Activated naive CD4-positive, alpha-beta T cell treated with anti-CD3 and anti-CD28 coated beads, Interleukin-2, amount 50 U/mL, for 16 hours (primary cell): ENCODE measurements around the gene ASPN.

Source experiments
- DNase-seq: peaks from one replicate; pipeline ENCODE4 v3.0.0-alpha.2; 2020

Gene ASPN

GRCh38 chr9:92482329-92482728, at the start of gene ASPN:
ASPN (minus strand) TSS chr9:92482506.
- no peak for DNase-seq

- DNase-seq, result no peak
Observed at GRCh38 chr9:92530893-92531292, 48.6 kb upstream of the ASPN start.

GRCh38 chr9:92529124-92529523, 46.8 kb upstream of the ASPN start:
- DNase-seq, result no peak

DNA sequence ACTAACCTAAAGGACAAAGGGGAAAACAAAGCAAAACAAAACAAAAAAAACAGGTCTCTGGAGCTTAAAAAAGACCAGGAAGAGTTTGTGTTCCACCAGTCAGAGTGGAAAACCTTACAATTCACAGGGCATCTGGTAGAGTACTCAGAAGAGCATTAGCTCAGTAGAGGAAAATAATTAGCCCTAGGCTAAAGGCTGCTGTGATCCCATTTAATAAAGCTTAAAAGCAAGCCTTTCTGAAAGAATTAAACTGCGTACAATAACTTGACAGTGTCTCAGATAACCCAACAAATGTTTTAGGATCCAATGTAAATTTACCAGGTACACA, 46.2 kb upstream of the ASPN start:
- DNase-seq, result no peak

DNA sequence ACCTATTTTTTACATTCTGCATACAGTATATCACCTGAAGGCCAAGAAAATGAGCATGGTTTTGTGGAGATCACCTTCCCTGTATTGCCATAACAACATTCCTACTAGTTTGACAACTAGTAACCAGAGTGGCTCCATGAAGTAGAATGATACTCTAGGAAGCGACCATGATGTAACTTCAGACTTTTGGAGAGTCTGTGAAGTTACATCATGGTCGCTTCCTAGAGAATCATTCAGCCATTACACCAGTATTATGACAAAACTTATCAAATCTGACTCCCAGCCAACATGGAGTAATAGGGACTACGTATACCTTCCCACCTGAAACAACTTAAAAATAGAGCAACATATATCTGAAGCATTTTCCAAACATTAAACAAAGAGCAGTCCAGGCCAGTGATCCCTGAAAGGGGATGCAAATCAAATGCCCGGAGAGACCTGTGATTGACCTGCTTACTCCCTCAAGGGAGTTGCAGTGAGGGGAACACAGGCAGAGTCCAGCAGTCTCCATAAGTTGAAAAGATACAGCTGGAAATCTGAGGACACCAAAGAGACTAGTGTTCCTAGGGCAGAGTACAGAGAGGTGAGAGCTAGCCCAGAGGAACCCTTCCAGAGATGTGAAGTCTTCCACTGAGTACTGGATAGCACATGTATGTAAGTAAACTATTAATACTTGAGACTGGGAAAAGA, 45.7 kb upstream of the ASPN start:
- no peak for DNase-seq

DNA sequence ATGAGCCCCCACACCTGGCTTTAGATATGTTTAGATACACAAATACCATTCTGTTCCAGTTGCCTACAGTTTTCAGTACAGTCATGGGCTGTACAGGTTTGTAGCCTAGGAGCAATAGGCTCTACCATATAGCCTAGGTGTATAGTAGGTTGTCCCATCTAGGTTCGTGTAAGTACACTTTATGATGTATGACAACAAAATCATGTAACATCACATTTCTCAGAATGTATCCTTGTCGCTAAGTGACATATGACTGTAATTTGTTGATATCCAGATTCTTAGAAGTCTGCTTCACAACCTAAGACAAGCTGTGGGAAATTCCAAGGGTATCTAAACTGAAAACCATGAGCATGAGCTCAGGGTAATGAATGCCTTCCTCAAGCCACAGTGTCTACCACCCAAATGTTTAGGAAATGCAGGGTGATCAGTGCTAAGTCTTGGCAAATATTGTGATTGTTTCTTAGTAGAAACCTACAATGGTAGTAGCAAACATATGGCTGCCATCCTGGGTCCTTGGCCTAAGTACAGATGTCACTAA, 45.1 kb upstream of the ASPN start:
- DNase-seq, result no peak

DNA sequence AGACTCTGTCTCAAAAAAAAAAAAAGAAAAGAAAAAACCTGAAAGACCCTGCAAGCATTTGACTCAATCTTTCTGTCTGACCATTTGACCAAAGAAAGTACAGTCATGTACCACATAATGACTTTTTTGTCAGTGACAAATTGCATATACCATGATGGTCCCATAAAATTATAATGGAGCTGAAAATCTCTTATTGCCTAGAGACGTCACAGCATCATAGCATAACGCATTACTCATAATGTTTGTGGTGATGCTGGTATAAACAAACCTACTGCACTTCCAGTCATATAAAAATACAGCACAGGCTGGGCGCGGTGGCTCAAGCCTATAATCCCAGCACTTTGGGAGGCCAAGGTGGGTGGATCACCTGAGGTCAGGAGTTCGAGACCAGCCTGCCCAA, 43.0 kb upstream of the ASPN start:
- DNase-seq, result no peak

GRCh38 chr9:92524881-92525280, 42.6 kb upstream of the ASPN start:
- no peak for DNase-seq

- DNase-seq, result no peak
Observed at GRCh38 chr9:92522983-92523970, 41.0 kb upstream of the ASPN start.

- DNase-seq, result no peak
Observed at GRCh38 chr9:92520837-92521236, 38.5 kb upstream of the ASPN start.

DNA sequence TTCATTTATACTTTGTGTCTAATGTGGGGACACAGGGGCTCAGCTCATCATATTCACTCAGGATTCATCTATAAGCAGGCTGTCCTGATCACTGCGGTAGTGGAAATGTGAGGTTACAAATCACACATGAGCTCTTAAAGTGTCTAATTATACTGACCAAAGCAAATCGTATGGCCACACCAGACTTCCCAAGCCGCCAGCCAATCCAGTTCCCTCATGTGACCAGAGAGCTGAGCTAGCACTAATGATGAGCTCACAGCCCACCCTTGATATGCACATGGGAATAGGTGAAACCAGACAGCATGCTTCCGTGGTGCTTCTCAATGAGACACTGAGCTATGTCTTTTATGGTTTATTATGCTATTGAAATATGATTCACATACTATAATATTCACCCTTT, 35.9 kb upstream of the ASPN start:
- DNase-seq, result no peak

DNA sequence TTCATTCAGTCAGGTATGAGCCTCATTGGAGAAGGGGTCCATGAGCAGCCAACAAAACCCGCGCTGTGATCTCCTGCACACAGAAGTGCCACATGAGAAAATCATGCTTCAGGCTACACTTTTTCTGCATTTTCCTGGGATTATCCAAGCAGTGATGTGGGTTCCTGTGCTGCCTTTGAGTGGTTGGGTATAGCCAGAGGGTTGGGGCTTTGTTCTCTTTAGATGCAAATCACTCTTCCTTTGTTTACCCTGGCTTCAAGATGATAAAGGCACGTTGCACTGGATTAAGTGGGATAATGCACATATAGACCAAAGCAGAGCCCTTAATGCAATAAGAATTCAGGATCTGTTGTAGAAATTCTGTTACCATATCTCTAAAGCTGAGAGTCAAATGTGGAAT, 34.7 kb upstream of the ASPN start:
- DNase-seq, result no peak

DNA sequence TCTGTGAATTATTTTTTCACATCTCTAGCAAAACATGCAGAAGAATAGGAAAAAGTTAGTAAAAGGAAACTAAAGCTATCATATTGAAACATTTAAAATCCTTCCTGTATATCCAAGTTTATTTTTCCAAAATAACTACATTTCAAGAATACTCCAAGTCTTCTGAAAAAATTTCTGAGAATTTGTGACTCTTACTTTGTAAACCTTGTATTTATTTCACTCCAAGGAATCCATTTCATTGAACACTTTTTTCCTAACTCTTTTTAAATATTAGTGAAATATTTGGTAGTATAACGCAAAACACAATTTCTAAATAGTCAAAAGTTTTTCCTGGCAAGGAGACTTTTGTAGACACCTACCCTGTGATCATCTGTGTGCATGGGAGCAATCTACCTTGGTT, 34.2 kb upstream of the ASPN start:
- no peak for DNase-seq

GRCh38 chr9:92514635-92515034, 32.3 kb upstream of the ASPN start:
- no peak for DNase-seq

- DNase-seq, result no peak
Observed at GRCh38 chr9:92513349-92513748, 31.0 kb upstream of the ASPN start.

- no peak for DNase-seq
Observed at GRCh38 chr9:92512622-92513021, 30.3 kb upstream of the ASPN start.

GRCh38 chr9:92510747-92511146, 28.4 kb upstream of the ASPN start:
- DNase-seq, result no peak

GRCh38 chr9:92509050-92509449, 26.7 kb upstream of the ASPN start:
- DNase-seq, result no peak

DNA sequence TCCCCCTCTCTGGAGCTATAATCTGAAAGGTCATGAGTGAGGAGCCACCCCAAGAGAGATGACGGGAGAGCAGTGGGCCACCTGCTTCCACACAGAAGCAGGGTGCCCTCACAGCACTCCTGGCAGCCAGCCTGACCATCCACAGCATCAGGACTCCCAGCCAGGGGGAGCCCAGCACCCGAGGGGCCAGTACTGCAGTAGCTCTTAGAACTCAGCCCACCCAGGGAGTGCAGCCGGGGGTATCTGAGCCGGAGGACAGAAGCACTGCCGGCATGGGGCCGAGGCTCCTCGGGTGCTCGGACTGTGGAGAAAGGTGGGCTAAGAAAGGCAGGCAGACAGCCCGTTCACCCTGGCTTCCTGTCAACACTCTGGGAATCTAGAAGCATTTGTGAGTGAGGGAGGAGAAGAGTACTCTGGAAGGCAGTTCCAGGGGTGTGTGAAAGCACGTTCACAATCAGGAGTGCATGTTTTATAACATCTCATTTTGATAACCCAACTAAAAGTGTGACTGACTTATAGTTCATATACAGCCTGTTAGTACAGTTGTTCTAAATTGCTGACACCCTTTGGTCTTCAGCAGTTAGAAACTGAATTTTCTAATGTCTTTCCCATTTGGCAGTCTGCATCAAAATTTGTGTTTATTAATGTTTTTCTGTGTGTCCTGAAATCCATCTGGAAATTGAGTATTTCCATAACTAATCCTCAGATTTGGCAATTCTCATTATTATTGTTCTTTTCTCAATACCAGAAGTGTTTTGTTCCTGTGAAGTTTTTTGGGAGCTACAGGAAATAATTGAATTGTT, 25.9 kb upstream of the ASPN start:
- DNase-seq, result no peak

- no peak for DNase-seq
Observed at GRCh38 chr9:92507496-92507895, 25.2 kb upstream of the ASPN start.

- DNase-seq, result no peak
Observed at GRCh38 chr9:92507005-92507404, 24.7 kb upstream of the ASPN start.

- DNase-seq, result no peak
Observed at GRCh38 chr9:92506184-92506857, 24.0 kb upstream of the ASPN start.

DNA sequence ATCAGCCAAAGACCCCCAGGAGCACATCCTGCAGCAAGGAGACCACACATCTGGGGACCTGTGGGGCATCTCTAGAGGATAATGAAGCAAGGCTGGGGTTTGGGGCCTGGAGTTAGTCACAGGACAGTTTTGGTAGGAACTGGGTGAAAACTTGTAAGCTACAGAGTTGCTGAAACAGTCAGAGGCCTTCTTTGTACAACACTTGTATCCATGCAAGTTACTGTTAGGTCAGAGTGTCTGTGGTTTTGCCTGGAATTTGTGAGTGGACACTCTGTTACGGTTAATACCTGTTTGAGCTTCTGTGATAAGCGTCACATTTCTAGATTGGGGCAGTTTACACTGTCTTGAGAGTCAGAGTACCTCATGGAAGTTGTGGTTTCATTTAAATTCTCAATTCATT, 22.6 kb upstream of the ASPN start:
- no peak for DNase-seq
